Left lung (tissue), 10 donors: ENCODE measurements around the gene TACR1. TPM values are rescaled to one million over a fixed set of nuclear protein-coding genes. Genes with fewer than 3 reads are reported as not detected.

ENCODE experiments used
- ATAC-seq: fragments of 200-7000 bp; cut with Tn5 transposase; one replicate; pipeline ENCODE4 v1.9.1; 2020; ENCODE audit warnings: moderate library complexity
- DNase-seq, 4 donors: peaks; one replicate each; pipeline ENCODE4 v3.0.0-alpha.2; 2013 to 2020
- H3K27ac ChIP-seq, 2 donors: fragments of 200-600 bp; sonication (generic) in 1 of 2; one replicate each; pipeline versions ENCODE4 v1.5.0 to v1.8.0; 2020 to 2021
- H3K27me3 ChIP-seq, 2 donors: fragments of 200-600 bp; sonication (generic) in 1 of 2; one replicate each; pipeline versions ENCODE4 v1.5.0 to v1.8.0; 2020 to 2021
- H3K36me3 ChIP-seq, 2 donors: fragments of 200-600 bp; sonication (generic) in 1 of 2; one replicate each; pipeline versions ENCODE4 v1.5.0 to v1.8.0; 2020 to 2021
- H3K4me1 ChIP-seq, 2 donors: fragments of 200-600 bp; one replicate each; pipeline ENCODE4 v1.8.0; 2021
- H3K4me3 ChIP-seq, 2 donors: fragments of 200-600 bp; sonication (generic) in 1 of 2; one replicate each; pipeline versions ENCODE4 v1.5.0 to v1.8.0; 2020 to 2021; ENCODE audit warnings: mild to moderate bottlenecking in 1 of 2
- H3K9me3 ChIP-seq, 2 donors: fragments of 200-600 bp; sonication (generic) in 1 of 2; one replicate each; pipeline versions ENCODE4 v1.5.0 to v1.8.0; 2020 to 2021
- CTCF ChIP-seq, 2 donors: fragments of 200-600 bp; sonication (generic) in 1 of 2; IDR thresholded peaks; one replicate each; pipeline versions ENCODE4 v1.5.0 to v1.8.0; 2021; ENCODE audit warnings: antibody characterized with exemption in 2 of 2
- intact Hi-C, 2 donors: fragments of 100-400 bp; cut with DNase I; formaldehyde crosslinking; loops; one replicate each; pipeline versions ENCODE4 v1.11.2 to v1.14.2; 2022
- polyA plus RNA-seq, 6 donors: library from polyadenylated mRNA; unstranded; fragments of 120-200 nt; gene quantifications; one replicate each; pipeline ENCODE4 v1.2.1, GENCODE V29; 2013; ENCODE audit not compliant: insufficient read length in 6 of 6
- total RNA-seq, 2 donors: library from RNA; stranded (reverse); fragmentation: NEBNext Ultra II Directional; extraction: Animal tissue kit (Norgen Biotek cat#: 25700); gene quantifications; one replicate each; pipeline ENCODE4 v1.2.1, GENCODE V29; 2021
- donor health status: DM: no; HTN: yes; CAD: no.
- donor health status: DM: no; HTN: no; CAD: no.

TACR1 gene
- total and polyA plus RNA-seq, 8 donors: 0.09 to 3.2 (median 2.2) TPM

- no peaks in the 10 kb centered on the region for H3K4me1 ChIP-seq
- no peaks in the 10 kb centered on the region for H3K27me3 ChIP-seq
- DNase-seq (no peak), ATAC-seq (no peak)
- H3K27ac ChIP-seq: no peak overlapping the region
- no peaks in the 10 kb centered on the region for H3K36me3 ChIP-seq
- TF ChIP-seq CTCF (IDR thresholded peaks at IDR 0.05): no peak
- H3K9me3 ChIP-seq: no peaks in the 10 kb centered on the region
- H3K4me3 ChIP-seq: no peak overlapping the region
- intact Hi-C loops: no loop called here
These were observed 18.8 kb downstream of the TACR1 start for GRCh38 chr2:75180476-75180875.

- no peak for TF ChIP-seq CTCF (IDR thresholded peaks at IDR 0.05)
- Histone ChIP-seq H3K27me3 (no peaks in the 10 kb centered on the region), H3K27ac (no peak overlapping the region), H3K4me3 (no peak overlapping the region), H3K36me3 (no peaks in the 10 kb centered on the region), H3K9me3 (no peaks in the 10 kb centered on the region), H3K4me1 (no peaks in the 10 kb centered on the region)
- DNase-seq (no peak), ATAC-seq (no peak)
- intact Hi-C loops: no loop called here
These were observed 21.9 kb downstream of the TACR1 start for GRCh38 chr2:75177427-75177826.

GRCh38 chr2:75175456-75175855, 23.9 kb downstream of the TACR1 start:
- Histone ChIP-seq H3K9me3 (no peaks in the 10 kb centered on the region), H3K4me1 (no peaks in the 10 kb centered on the region), H3K4me3 (no peak overlapping the region), H3K27me3 (no peaks in the 10 kb centered on the region), H3K27ac (no peak overlapping the region), H3K36me3 (no peaks in the 10 kb centered on the region)
- no peak for DNase-seq
- TF ChIP-seq CTCF (IDR thresholded peaks at IDR 0.05): no peak
- ATAC-seq: no peak
- intact Hi-C loops: no loop called here

GRCh38 chr2:75174981-75175380, 24.3 kb downstream of the TACR1 start:
- no peaks in the 10 kb centered on the region for H3K4me1 ChIP-seq
- TF ChIP-seq CTCF (IDR thresholded peaks at IDR 0.05): no peak
- ATAC-seq (no peak), DNase-seq (no peak)
- no peaks in the 10 kb centered on the region for H3K9me3 ChIP-seq
- no peak overlapping the region for H3K4me3 ChIP-seq
- no peaks in the 10 kb centered on the region for H3K27me3 ChIP-seq
- intact Hi-C loops: no loop called here
- H3K36me3 ChIP-seq: no peaks in the 10 kb centered on the region
- no peak overlapping the region for H3K27ac ChIP-seq

GRCh38 chr2:75174519-75174918, 24.8 kb downstream of the TACR1 start:
- intact Hi-C loops: no loop called here
- H3K27me3 ChIP-seq: no peaks in the 10 kb centered on the region

More at GRCh38 chr2:75174519-75174918, 24.8 kb downstream of the TACR1 start:
- Histone ChIP-seq H3K4me1 (no peaks in the 10 kb centered on the region), H3K4me3 (no peak overlapping the region), H3K36me3 (no peaks in the 10 kb centered on the region), H3K27ac (no peak overlapping the region), H3K9me3 (no peaks in the 10 kb centered on the region)
- no peak for ATAC-seq
- TF ChIP-seq CTCF (IDR thresholded peaks at IDR 0.05): no peak
- DNase-seq: no peak
